Measurements from ENCODE around the gene MLEC. TPM values are rescaled to one million over a fixed set of nuclear protein-coding genes. Genes with fewer than 3 reads are reported as not detected.
A peak's percentile ranks its signal among the peaks of the same experiment; 100 is the strongest.
"Not testable (repeated sequence)": the region's sequence is repeated elsewhere in the genome, so short reads cannot be mapped to it uniquely, and the experiment has no call there.

Gene MLEC
- polyA plus RNA-seq, 1 donor, result 173 TPM

DNA sequence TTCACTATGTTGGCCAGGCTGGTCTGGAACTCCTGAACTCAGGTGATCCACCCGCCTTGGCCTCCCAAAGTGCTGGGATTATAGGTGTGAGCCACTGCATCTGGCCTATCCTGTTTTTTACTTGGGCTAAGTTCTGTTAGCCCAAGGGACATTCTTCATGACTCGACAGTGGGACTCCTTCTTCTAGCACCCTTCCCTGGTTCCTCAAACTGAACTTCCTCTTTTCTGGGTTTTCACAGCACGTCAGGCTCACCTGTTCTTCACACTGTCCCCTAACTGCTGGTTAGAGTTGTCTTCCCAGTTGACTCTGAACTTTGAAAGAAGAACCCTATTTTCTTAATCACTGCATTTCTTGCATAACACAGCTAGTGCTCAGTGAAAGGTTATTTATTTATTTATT, 24.1 kb upstream of the MLEC start:
- Histone ChIP-seq H3K27ac (ENCODE audit: low read length) (no peak overlapping the region), H3K4me1 (ENCODE audit: control insufficient read depth, insufficient read depth, low read length) (peaks cover 5% of the 10 kb centered on the region), H3K36me3 (ENCODE audit: control insufficient read depth, insufficient read depth, low read length) (no peaks in the 10 kb centered on the region), H3K9me3 (ENCODE audit: control insufficient read depth, low read depth, low read length) (no peaks in the 10 kb centered on the region), H3K27me3 (ENCODE audit: control insufficient read depth, insufficient read depth, low read length) (no peaks in the 10 kb centered on the region), H3K4me3 (ENCODE audit: low read length) (no peak overlapping the region)
- 60% methylated on average over 1 of the region's 3 CpGs for WGBS (ENCODE audit: insufficient coverage, low lambda C conversion rate)
- no peak for DNase-seq

DNA sequence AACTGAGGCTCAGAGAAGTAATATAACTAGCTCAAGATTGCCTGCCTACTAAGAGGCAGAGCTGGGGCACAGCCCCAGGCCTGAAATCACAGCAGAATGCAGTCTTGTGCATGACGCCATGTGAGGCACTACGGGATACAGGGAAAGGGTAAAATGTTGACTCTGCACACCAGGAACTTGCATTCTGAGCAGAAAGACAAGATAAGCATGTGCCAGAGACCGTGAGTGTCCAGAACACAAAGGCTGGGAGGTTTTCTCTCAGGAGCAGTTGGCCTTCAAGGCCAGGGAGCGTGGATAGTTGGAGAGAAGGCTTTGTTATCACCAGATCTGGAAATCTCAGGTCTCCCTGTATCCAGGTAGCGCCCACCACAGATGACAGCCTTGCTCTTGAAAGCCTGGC, 23.2 kb upstream of the MLEC start:
- H3K4me3 ChIP-seq (ENCODE audit: low read length), result no peak overlapping the region
- DNase-seq, result no peak
- H3K27ac ChIP-seq (ENCODE audit: low read length), result no peak overlapping the region
- no peaks in the 10 kb centered on the region for H3K9me3 ChIP-seq (ENCODE audit: control insufficient read depth, low read depth, low read length)
- WGBS (ENCODE audit: insufficient coverage, low lambda C conversion rate), result no CpG with 5 or more reads among the region's 5 CpGs
- H3K27me3 ChIP-seq (ENCODE audit: control insufficient read depth, insufficient read depth, low read length), result no peaks in the 10 kb centered on the region
- peaks cover 7% of the 10 kb centered on the region for H3K4me1 ChIP-seq (ENCODE audit: control insufficient read depth, insufficient read depth, low read length)
- H3K36me3 ChIP-seq (ENCODE audit: control insufficient read depth, insufficient read depth, low read length), result no peaks in the 10 kb centered on the region

DNA sequence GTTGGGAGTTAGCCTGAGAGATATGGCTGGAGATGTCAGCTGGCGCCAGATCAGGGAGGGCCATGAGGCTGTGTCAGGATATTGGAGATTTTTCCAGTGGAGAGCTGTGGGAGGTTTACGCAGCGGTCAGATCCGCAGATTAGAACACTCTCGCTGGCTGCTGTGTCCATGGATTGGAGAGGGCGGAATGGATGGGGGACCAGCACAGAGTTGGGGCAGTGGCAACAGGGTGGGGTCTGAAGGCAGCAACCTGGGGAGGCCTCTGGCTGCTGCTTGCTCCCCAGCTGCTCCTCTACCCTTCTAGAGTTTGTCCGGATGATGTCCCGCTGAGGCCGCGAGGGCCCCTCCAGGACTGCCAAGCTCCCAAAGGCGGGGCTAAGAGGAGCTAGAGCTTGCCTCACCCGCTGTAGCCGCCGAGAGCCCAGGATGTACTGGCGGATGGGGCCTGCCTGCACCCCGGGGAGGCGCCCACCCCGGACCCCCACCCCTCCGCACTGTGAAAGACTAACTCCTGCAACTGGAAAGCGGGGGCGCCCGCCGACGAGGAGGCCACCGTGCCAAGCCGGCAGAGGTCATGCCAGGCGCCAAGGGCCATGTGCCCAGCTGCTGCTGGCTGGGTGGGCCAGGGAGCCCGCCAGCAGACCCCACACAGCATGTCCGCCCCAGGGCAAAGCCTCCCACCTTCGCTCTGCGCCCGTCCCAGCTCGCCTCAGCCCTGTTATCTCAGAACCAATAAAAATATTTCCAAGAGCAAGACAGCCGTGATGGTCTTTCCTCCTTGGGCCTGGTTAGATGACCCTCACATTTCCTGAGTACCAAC, 20.2 kb upstream of the MLEC start:
- no CpG with 5 or more reads among the region's 34 CpGs for WGBS (ENCODE audit: insufficient coverage, low lambda C conversion rate)
- no peaks in the 10 kb centered on the region for H3K27me3 ChIP-seq (ENCODE audit: control insufficient read depth, insufficient read depth, low read length)
- DNase-seq, result no peak

DNA sequence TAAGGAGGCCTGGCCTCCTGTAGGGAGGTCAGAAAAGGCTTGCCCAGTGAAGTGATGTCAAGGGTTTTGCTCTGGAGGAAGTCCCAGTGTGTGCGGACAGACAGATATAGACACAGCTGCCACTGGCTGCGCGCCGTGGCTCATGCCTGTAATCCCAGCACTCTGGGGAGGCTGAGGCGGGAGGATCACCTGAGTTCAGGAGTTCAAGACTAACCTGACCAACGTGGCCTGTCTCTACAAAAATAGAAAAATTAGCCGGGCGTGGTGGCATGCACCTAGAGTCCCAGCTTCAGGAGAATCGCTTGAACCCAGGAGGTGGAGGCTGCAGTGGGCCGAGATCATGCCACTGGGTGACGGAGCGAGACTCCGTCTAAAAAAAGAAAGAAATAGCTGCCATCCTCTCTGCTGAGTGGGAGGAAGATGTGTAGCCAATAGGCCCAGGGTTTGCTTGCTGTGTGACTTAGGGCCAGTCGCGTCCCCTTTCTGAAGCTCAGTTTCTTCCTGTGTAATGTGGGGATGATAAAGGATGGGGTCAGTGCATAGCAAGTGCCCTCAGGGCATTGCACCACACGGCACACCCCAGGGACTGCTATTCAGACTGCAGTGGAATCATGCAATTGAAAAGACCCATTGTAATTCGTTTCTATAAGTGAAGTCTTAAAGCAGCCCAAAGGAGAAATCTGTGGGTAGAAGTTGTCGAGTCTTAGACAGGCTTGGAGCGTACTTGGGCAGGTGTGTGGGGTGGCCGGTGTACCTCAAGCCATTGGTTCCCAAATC, 18.7 kb upstream of the MLEC start:
- Histone ChIP-seq H3K4me3 (ENCODE audit: low read length) (no peak overlapping the region), H3K27me3 (ENCODE audit: control insufficient read depth, insufficient read depth, low read length) (no peaks in the 10 kb centered on the region), H3K27ac (ENCODE audit: low read length) (no peak overlapping the region), H3K4me1 (ENCODE audit: control insufficient read depth, insufficient read depth, low read length) (peaks cover 19% of the 10 kb centered on the region), H3K36me3 (ENCODE audit: control insufficient read depth, insufficient read depth, low read length) (no peaks in the 10 kb centered on the region), H3K9me3 (ENCODE audit: control insufficient read depth, low read depth, low read length) (no peaks in the 10 kb centered on the region)
- no CpG with 5 or more reads among the region's 20 CpGs for WGBS (ENCODE audit: insufficient coverage, low lambda C conversion rate)
- no peak for DNase-seq

More for the DNA sequence above, 20.2 kb upstream of the MLEC start:
- peaks cover 19% of the 10 kb centered on the region for H3K4me1 ChIP-seq (ENCODE audit: control insufficient read depth, insufficient read depth, low read length)
- no peak overlapping the region for H3K4me3 ChIP-seq (ENCODE audit: low read length)
- H3K27ac ChIP-seq (ENCODE audit: low read length), result no peak overlapping the region
- no peaks in the 10 kb centered on the region for H3K36me3 ChIP-seq (ENCODE audit: control insufficient read depth, insufficient read depth, low read length)
- H3K9me3 ChIP-seq (ENCODE audit: control insufficient read depth, low read depth, low read length), result no peaks in the 10 kb centered on the region

DNA sequence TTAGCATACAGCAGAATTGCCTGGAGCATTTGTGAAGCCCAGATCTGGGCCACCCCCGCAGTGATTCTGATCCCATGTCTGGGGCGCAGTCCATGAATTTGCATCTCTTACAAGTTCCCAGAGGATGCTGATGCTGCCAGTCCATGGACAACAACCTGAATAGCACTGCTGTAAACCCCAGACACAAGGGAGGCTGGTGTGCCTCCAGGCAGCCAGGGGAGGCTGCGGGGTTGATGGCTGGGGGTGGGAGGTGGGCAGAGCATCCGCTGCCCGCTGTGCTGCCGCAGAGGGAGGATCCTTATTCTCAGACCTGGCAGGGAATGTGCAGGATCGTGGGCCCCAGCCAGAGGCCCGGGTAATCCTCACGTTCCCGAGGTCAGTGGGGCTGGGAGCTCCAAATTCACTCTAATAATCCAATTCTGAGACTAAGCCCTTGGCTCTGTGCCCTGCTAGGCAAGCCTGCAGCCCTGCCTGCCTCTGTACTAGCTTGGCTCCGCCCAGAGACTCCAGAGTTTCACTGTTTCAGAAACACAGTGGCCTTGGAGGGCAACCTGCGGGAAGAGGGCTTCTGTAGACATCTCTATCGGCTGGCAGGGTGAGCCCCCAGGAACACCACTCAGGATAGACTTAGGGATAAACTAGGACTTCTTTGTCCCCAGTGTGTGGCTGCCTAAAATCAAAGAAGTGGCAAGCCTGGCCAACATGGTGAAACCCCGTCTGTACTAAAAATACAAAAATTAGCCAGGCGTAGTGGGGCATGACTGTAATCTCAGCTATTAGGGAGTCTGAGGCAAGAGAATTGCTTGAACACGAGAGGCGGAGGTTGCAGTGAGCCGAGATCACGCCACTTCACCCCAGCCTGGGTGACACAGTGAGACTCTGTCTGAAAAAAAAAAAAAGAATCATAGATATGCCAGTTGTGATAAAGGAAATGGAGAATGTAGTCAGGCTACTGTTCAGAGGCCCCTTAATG, 17.8 kb upstream of the MLEC start:
- no peak overlapping the region for H3K4me3 ChIP-seq (ENCODE audit: low read length)
- WGBS (ENCODE audit: insufficient coverage, low lambda C conversion rate), result 80% methylated on average over 1 of the region's 19 CpGs
- no peaks in the 10 kb centered on the region for H3K36me3 ChIP-seq (ENCODE audit: control insufficient read depth, insufficient read depth, low read length)
- peak in 1 of 2 donors; percentile 69 for DNase-seq
- peaks cover 19% of the 10 kb centered on the region for H3K4me1 ChIP-seq (ENCODE audit: control insufficient read depth, insufficient read depth, low read length)
- peak overlapping the region; percentile 63 for H3K27ac ChIP-seq (ENCODE audit: low read length)
- H3K27me3 ChIP-seq (ENCODE audit: control insufficient read depth, insufficient read depth, low read length), result no peaks in the 10 kb centered on the region
- no peaks in the 10 kb centered on the region for H3K9me3 ChIP-seq (ENCODE audit: control insufficient read depth, low read depth, low read length)

DNA sequence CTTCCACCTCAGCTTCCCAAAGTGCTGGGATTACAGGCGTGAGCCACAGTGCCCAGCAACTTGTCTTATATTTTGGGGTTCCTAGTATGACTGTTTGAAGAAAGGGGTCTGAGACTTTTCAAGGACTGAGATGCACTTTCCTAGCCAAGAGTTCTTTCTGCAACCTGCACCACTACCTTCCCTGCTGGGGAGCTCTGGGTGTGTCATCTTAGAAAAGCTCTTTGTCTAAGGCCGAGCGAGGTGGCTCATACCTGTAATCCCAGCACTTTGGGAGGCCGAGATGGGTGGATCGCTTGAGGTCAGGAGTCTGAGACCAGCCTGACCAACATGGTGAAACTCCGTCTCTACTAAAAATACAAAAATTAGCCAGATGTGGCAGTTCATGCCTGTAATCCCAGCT, 16.7 kb upstream of the MLEC start:
- H3K27ac ChIP-seq (ENCODE audit: low read length), result not testable (repeated sequence)
- 80% methylated on average over 1 of the region's 6 CpGs for WGBS (ENCODE audit: insufficient coverage, low lambda C conversion rate)

DNA sequence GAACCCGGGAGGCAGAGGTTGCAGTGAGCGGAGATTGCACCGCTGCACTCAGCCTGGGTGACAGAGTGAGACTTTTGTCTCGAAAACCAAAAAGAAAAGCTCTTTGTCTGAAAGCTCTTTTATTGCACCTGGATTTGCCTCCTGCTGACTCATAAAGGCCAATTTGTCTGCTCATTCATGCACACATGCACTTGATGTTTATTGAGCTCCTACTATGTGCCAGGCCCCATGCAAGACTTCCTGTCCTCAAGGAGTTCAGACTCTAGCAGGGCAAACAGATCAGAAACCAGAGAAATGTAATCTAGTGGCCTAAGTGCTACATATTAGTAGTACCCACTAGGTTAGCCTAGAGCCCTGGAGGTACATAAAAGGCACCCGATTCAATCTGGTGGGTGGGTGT, 16.3 kb upstream of the MLEC start:
- no peak overlapping the region for H3K27ac ChIP-seq (ENCODE audit: low read length)
- DNase-seq, result peak in 1 of 2 donors; percentile 41
- WGBS (ENCODE audit: insufficient coverage, low lambda C conversion rate), result no CpG with 5 or more reads among the region's 5 CpGs
- H3K9me3 ChIP-seq (ENCODE audit: control insufficient read depth, low read depth, low read length), result no peaks in the 10 kb centered on the region
- H3K4me1 ChIP-seq (ENCODE audit: control insufficient read depth, insufficient read depth, low read length), result peaks cover 19% of the 10 kb centered on the region
- H3K36me3 ChIP-seq (ENCODE audit: control insufficient read depth, insufficient read depth, low read length), result no peaks in the 10 kb centered on the region
- H3K27me3 ChIP-seq (ENCODE audit: control insufficient read depth, insufficient read depth, low read length), result no peaks in the 10 kb centered on the region
- H3K4me3 ChIP-seq (ENCODE audit: low read length), result no peak overlapping the region

More for the DNA sequence above, 16.7 kb upstream of the MLEC start:
- not testable (repeated sequence) for H3K27me3 ChIP-seq (ENCODE audit: control insufficient read depth, insufficient read depth, low read length); H3K36me3 ChIP-seq (ENCODE audit: control insufficient read depth, insufficient read depth, low read length); DNase-seq; H3K4me3 ChIP-seq (ENCODE audit: low read length); H3K9me3 ChIP-seq (ENCODE audit: control insufficient read depth, low read depth, low read length)
- peaks cover 19% of the 10 kb centered on the region for H3K4me1 ChIP-seq (ENCODE audit: control insufficient read depth, insufficient read depth, low read length)

DNA sequence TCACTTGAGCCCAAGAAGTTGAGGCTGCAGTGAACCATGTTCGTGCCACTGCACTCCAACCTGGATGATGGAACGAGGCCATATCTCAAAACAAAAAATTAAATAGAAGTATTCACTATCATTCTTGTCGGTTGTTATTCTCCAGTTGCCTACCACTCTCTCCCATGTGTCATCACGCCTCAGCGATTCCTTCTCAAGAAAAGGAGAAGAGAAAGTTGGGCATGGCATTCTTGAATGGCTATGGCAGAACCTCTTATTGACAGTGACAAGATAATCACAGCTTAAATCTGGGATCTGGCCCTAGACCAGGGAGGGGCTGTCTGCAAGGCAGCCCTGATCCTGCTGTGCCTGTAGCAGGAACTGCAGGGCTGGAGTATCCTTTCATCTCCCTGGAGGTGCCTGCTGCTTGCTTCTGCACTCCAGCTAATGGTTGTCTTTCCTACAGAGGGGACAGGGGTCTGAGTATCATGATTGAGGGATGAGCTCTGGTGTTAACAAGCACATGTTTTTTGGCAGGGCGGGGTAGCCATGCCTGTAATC, 12.8 kb upstream of the MLEC start:
- Histone ChIP-seq H3K27ac (ENCODE audit: low read length) (no peak overlapping the region), H3K36me3 (ENCODE audit: control insufficient read depth, insufficient read depth, low read length) (no peaks in the 10 kb centered on the region), H3K4me3 (ENCODE audit: low read length) (no peak overlapping the region), H3K27me3 (ENCODE audit: control insufficient read depth, insufficient read depth, low read length) (no peaks in the 10 kb centered on the region), H3K9me3 (ENCODE audit: control insufficient read depth, low read depth, low read length) (no peaks in the 10 kb centered on the region), H3K4me1 (ENCODE audit: control insufficient read depth, insufficient read depth, low read length) (peaks cover 15% of the 10 kb centered on the region)
- DNase-seq, result no peak
- 90% methylated on average over 2 of the region's 6 CpGs for WGBS (ENCODE audit: insufficient coverage, low lambda C conversion rate)

DNA sequence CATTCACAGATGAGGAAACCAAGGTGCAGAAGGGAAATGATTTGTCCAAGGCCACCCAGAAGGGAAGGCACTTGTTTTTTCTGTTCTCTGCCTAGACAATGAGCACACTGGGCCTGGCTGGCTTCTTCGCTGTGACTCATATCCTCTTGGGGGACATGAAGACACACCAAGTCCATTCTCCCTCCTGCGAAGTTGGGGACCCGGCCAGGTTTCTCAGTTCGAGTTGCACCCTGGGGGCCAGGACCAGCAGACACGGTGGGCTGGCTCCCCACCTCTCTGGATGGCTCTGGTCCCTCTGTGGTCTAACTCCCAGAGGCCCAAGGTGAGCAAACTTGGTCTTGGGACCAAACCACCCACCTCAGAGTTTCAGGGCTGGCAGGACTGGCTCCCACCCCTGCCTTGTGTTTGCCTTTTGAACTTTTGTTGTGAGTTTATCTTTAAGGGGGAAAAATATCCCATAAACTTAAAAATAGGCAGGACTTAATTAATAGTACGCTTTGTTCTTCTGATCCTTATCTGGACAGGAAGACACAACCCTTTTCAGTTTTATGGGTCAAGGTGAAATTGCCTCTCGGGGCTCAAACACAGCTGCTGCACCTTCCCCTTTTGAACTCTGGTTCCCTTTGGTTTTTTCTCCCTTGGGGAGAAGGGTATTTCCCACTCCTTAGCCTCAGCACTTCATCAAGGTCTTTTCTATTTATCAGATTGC, 9.0 kb upstream of the MLEC start:
- Histone ChIP-seq H3K9me3 (ENCODE audit: control insufficient read depth, low read depth, low read length) (no peaks in the 10 kb centered on the region), H3K27ac (ENCODE audit: low read length) (peak overlapping the region; percentile 80)
- peak in 1 of 2 donors; percentile 74 for DNase-seq

More for the DNA sequence above, 9.0 kb upstream of the MLEC start:
- peaks cover 7% of the 10 kb centered on the region for H3K4me1 ChIP-seq (ENCODE audit: control insufficient read depth, insufficient read depth, low read length)
- no peaks in the 10 kb centered on the region for H3K27me3 ChIP-seq (ENCODE audit: control insufficient read depth, insufficient read depth, low read length)
- H3K4me3 ChIP-seq (ENCODE audit: low read length), result no peak overlapping the region
- 0% methylated on average over 1 of the region's 7 CpGs for WGBS (ENCODE audit: insufficient coverage, low lambda C conversion rate)
- H3K36me3 ChIP-seq (ENCODE audit: control insufficient read depth, insufficient read depth, low read length), result no peaks in the 10 kb centered on the region

All from large intestine (tissue), 3 donors.